Activated CD8-positive, alpha-beta memory T cell treated with anti-CD3 and anti-CD28 coated beads, Interleukin-2, amount 10 ng/mL, durations not matched to agents 7 days and 5 days (primary cell): ENCODE measurements around the gene PTGES3L. TPM values are rescaled to one million over a fixed set of nuclear protein-coding genes. Genes with fewer than 3 reads are reported as not detected.
A peak's percentile ranks its signal among the peaks of the same experiment; 100 is the strongest.
"Not testable (repeated sequence)": the region's sequence is repeated elsewhere in the genome, so short reads cannot be mapped to it uniquely, and the experiment has no call there.

Source experiments
- ATAC-seq: fragments of 150-1000 bp; cut with Tn5 transposase; one replicate; pipeline ENCODE4 v1.10.0; 2021; ENCODE audit warnings: moderate library complexity
- CTCF ChIA-PET: fragments of 350-600 bp; sonication (Branson Sonifier 250); formaldehyde crosslinking; loops from one replicate; lab custom pipeline; 2021; ENCODE audit warnings: antibody characterized with exemption; lab: Charles Lee
- DNase-seq: peaks from one replicate; pipeline ENCODE4 v3.0.0-alpha.2; 2020
- H3K27ac Mint-ChIP-seq: one replicate; pipeline ENCODE4 v1.8.0; 2021; ENCODE audit warnings: mild to moderate bottlenecking, mixed read lengths
- H3K27me3 Mint-ChIP-seq: one replicate; pipeline ENCODE4 v1.8.0; 2021; ENCODE audit warnings: mixed read lengths
- H3K36me3 Mint-ChIP-seq: one replicate; pipeline ENCODE4 v1.8.0; 2021; ENCODE audit warnings: mild to moderate bottlenecking, mixed read lengths
- H3K4me1 Mint-ChIP-seq: one replicate; pipeline ENCODE4 v1.8.0; 2021; ENCODE audit warnings: mixed read lengths
- H3K4me3 Mint-ChIP-seq: one replicate; pipeline ENCODE4 v1.8.0; 2021; ENCODE audit warnings: mild to moderate bottlenecking, moderate library complexity, mixed read lengths
- H3K9me3 Mint-ChIP-seq: one replicate; pipeline ENCODE4 v1.8.0; 2022; ENCODE audit warnings: low read depth, mixed read lengths
- total RNA-seq, 2 experiments: library from RNA; stranded (reverse); gene quantifications; one replicate each; pipeline ENCODE4 v1.2.3, GENCODE V29; 2021

The PTGES3L gene
- total RNA-seq, 2 experiments from 2014 or later: 0.30 TPM; not detected in 1

DNA sequence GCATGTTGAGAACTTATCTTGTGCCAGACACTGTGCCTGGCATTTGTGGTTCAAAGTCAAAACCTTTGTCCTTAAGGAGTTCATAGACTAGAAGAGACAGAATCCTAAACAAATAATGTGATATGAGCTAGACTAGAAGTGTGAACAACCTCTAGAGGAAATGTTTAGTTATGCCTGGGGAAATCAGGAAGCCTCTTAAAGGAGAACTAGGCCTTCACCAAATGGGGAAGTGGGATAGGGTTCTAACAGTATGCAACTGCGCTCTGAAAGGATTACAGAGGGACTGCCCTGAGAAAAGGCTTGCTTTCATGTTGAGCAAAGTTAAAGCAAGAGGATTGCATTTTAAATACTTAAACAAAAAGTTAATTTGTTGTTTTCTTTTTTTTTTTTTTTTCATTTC lies 5.3 kb upstream of the PTGES3L start:
- CTCF ChIA-PET: interaction anchor here (2.7 kb wide), 1 partner anchor 13 kb away, joined by 12 read pairs; the partner anchor contains the start of gene RPL27
- Mint-ChIP-seq H3K9me3 (no peaks in the 10 kb centered on the region), H3K27ac (no peak overlapping the region), H3K36me3 (peaks cover 44% of the 10 kb centered on the region), H3K4me1 (peaks cover 30% of the 10 kb centered on the region), H3K4me3 (no peak overlapping the region), H3K27me3 (no peaks in the 10 kb centered on the region)
- no peak for ATAC-seq
- DNase-seq: no peak

DNA sequence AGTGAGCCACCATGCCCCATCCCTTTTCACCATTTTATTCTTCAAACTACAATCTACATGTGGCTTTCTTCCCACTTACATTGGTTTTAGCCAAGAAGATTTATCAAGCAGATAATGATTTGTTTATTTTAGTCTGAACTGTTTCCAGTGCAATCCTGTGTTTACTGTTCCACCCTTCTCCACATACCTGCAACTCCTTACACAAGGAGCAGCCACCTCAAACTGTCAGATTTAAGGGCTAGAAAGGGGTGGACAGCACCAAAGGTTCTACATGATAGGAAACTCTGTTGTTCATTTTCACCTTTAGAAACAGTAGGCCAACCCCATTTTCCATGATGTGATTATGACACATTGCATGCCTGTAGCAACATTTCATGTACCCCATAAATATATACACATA lies 2.4 kb upstream of the PTGES3L start:
- Mint-ChIP-seq H3K4me3 (peak overlapping the region; percentile 32), H3K9me3 (no peaks in the 10 kb centered on the region), H3K27ac (peak overlapping the region; percentile 54), H3K27me3 (no peaks in the 10 kb centered on the region), H3K36me3 (peaks cover 26% of the 10 kb centered on the region), H3K4me1 (peaks cover 41% of the 10 kb centered on the region)
- CTCF ChIA-PET: interaction anchor here (0.7 to 2.3 kb wide), 2 partner anchors 15 to 502 kb away, joined by 4 to 8 read pairs; partner anchors contain the start of gene RPL27
- DNase-seq: no peak
- ATAC-seq: no peak

DNA sequence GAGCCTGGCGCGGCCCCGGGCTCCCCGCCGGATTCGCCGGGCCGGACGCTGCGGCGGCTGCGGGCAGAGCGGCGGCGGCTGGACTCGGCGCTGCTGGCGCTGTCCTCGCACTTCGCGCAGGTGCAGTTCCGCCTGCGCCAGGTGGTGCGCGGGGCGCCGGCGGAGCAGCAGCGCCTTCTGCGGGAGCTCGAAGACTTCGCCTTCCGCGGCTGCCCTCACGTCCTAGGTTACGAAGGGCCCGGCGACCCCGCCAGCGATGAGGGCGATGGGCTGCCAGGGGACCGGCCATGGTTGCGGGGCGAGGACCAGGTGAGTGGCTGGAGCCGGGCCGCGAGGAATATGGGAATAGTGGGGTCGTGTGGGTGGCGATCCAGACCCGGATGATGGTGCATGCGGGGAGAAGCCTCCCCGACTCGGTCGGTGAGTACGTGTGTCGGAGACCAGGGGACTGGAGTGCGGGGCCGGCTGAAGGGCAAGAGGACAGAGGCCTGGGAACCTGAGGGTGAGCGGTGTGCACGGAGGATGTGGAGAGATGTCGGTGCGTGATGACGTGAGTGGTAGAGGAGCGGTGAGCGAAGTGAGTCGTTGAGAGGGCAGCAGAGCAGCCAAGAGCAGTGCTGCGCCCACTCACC lies 1.0 kb upstream of the PTGES3L start:
- Mint-ChIP-seq H3K9me3 (no peaks in the 10 kb centered on the region), H3K4me3 (peak overlapping the region; percentile 100), H3K27me3 (no peaks in the 10 kb centered on the region), H3K27ac (peak overlapping the region; percentile 97), H3K4me1 (peaks cover 41% of the 10 kb centered on the region), H3K36me3 (peaks cover 24% of the 10 kb centered on the region)
- DNase-seq: peak; percentile 87
- ATAC-seq: peak; percentile 77
- CTCF ChIA-PET: interaction anchor here (3.4 kb wide), 1 partner anchor 17 kb away, joined by 26 read pairs; the partner anchor contains the start of gene RPL27

DNA sequence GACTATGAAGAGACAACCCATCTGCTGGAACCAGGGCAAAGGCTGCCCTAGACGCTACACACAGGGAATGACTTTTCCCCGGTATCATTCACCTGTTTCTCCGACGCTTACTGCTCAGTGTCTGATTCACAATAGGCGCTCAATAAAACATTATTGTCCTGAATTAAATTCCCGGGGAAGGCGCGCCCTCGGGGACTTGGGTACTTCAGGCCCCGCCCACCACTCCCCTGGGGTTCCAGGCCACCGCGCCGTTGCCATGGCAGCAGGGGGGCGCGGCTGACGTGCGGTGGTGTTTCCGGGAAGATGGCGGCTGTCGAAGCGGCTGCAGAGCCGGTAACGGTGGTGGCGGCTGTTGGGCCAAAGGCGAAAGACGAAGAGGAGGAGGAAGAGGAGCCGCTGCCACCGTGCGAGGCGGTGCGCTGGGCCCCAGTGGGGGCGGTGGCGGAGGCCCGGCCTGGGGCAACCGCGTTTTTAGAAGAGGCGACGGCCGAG lies 440 bp upstream of the PTGES3L start, which contains the start of gene RUNDC1:
Gene RUNDC1, plus strand, starts transcription at position 292 of the 492 bp plus-strand sequence. Its CDS starts 12 bp downstream, at position 304.
- DNase-seq (peak; percentile 94), ATAC-seq (peak; percentile 83)
- Mint-ChIP-seq H3K36me3 (peaks cover 19% of the 10 kb centered on the region), H3K4me3 (peak within 1 kb of the TSS; percentile 100), H3K9me3 (no peaks in the 10 kb centered on the region), H3K27me3 (no peaks in the 10 kb centered on the region), H3K4me1 (peaks cover 37% of the 10 kb centered on the region), H3K27ac (peak within 1 kb of the TSS; percentile 97)
- CTCF ChIA-PET: interaction anchor here (3.4 kb wide), 1 partner anchor 18 kb away, joined by 26 read pairs; the partner anchor contains the start of gene RPL27

DNA sequence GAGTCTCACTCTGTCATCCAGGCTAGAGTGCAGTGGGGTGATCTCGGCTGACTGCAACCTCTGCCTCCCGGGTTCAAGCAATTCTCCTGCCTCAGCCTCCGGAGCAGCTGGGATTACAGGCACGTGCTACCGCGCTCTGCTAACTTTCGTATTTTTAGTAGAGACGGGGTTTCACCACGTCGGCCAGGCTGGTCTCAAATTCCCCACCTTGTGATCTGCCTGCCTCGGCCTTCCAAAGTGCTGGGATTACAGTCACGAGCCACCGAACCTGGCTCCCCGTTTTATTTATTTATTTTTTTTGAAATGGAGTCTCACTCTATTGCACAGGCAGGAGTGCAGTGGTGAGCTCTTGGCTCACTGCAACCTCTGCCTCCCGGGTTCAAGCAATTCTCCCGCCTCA lies 4.2 kb downstream of the PTGES3L start:
- H3K4me1 Mint-ChIP-seq: peaks cover 13% of the 10 kb centered on the region
- H3K9me3 Mint-ChIP-seq, DNase-seq, H3K4me3 Mint-ChIP-seq, H3K27me3 Mint-ChIP-seq, CTCF ChIA-PET, H3K27ac Mint-ChIP-seq, ATAC-seq, H3K36me3 Mint-ChIP-seq: not testable (repeated sequence)

DNA sequence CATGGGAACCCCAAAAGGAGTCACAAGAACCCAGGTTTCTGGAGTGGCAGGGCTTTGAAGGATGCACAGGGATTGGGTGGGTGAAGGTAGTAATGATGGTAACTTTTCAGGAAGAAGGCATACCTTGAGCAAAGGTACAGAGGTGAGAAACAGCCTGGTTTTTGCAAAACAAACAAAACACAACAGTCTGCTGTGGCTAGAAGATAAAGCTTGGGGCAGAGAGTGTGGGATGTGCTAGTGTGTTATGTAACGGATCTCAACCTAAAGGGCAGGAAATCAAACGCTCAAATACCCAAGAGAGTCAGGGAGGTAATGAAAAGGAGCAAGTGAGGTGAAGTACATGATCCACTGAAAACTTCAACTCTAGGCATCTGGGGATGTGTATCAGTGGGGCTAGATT lies 4.6 kb downstream of the PTGES3L start:
- Mint-ChIP-seq H3K4me3 (no peak overlapping the region), H3K4me1 (peaks cover 11% of the 10 kb centered on the region), H3K27ac (no peak overlapping the region), H3K9me3 (no peaks in the 10 kb centered on the region), H3K27me3 (no peaks in the 10 kb centered on the region), H3K36me3 (no peaks in the 10 kb centered on the region)
- CTCF ChIA-PET: no interaction called here
- ATAC-seq (no peak), DNase-seq (no peak)

DNA sequence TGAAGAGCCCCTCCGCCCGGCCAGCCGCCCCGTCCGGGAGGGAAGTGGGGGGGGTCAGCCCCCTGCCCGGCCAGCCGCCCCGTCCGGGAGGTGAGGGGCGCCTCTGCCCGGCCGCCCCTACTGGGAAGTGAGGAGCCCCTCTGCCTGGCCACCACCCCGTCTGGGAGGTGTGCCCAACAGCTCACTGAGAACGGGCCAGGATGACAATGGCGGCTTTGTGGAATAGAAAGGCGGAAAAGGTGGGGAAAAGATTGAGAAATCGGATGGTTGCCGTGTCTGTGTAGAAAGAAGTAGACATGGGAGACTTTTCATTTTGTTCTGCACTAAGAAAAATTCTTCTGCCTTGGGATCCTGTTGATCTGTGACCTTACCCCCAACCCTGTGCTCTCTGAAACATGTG lies 6.6 kb downstream of the PTGES3L start:
- H3K27me3 Mint-ChIP-seq, H3K9me3 Mint-ChIP-seq, H3K4me3 Mint-ChIP-seq, H3K4me1 Mint-ChIP-seq, H3K36me3 Mint-ChIP-seq, H3K27ac Mint-ChIP-seq, DNase-seq, CTCF ChIA-PET, ATAC-seq: not testable (repeated sequence)

DNA sequence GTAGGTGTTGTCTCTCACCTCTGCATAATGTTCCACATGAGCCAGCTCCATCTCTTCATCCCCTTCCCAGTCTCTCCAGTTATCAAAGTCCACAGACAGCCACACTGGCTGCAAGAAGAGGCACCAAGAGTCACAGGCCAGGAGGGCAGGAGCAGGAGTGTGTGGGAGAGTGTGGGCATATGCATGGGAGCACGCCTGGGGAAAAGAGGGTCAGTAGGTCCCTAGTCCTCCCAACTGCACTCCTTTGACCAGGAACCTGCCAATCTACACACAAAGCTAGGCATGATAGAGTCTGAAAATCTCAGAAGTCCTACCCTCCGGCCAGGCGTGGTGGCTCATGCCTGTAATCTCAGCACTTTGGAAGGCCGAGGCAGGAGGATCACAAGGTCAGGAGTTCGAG lies 8.3 kb downstream of the PTGES3L start:
- no peaks in the 10 kb centered on the region for H3K36me3 Mint-ChIP-seq
- no peaks in the 10 kb centered on the region for H3K9me3 Mint-ChIP-seq
- CTCF ChIA-PET: interaction anchor here (1.2 kb wide), 1 partner anchor 32 kb away, joined by 3 read pairs; no protein-coding TSS in a partner anchor
- no peaks in the 10 kb centered on the region for H3K27me3 Mint-ChIP-seq
- ATAC-seq: no peak
- H3K4me1 Mint-ChIP-seq: no peaks in the 10 kb centered on the region
- DNase-seq: no peak
- no peak overlapping the region for H3K4me3 Mint-ChIP-seq
- H3K27ac Mint-ChIP-seq: no peak overlapping the region

DNA sequence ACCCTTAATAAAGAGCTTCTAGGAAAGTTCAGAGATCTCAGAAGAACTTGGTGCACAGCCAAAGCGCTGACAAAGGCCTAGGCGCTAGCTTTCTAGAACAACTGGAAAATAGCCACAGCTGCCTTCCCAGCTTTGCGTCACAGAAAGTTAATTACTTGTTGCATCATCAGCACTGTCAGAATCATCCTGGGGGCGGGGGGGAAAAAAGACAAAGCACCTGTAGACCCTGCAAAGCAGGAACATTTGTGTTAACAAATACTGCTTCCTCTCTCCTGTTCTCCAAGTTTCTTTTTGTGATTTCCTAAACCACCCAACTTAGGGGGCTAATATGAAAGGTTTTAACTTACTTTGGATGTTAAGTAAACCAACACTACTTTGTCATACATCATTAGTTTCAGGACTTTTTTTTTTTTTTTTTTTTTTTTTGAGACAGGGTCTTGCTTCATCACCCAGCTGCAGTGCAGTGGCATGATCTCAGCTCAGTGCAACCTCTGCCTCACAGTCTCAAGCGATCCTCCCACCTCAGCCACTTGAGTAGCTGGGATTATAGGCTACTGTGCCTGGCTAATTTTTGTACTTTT lies 10.8 kb downstream of the PTGES3L start:
- Mint-ChIP-seq H3K4me3 (no peak overlapping the region), H3K27ac (no peak overlapping the region), H3K36me3 (peaks cover 3% of the 10 kb centered on the region), H3K9me3 (no peaks in the 10 kb centered on the region), H3K4me1 (peaks cover 6% of the 10 kb centered on the region), H3K27me3 (no peaks in the 10 kb centered on the region)
- ATAC-seq: no peak
- DNase-seq: no peak
- CTCF ChIA-PET: interaction anchor here (0.7 to 1.8 kb wide), 2 partner anchors 29 to 142 kb away, joined by 3 to 6 read pairs; partner anchors contain the start of gene RPL27

DNA sequence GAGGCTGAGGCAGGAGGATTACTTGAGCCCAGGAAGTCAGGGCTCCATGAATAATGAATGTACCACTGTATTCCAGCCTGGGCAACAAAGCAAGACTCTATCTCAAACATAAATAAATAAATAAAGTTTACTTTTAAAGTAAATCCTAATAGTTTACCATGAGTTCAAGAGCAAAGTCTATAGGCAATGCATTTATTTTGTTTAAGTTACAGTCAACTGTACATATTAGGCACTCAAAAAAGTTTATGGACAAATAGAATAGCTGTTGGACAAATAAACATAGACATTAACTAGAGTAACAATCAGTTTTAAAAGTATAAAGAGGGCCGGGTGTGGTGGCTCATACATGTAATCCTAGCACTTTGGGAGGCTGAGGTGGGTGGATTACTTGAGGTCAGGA lies 12.0 kb downstream of the PTGES3L start:
- no peak for ATAC-seq
- Mint-ChIP-seq H3K4me3 (no peak overlapping the region), H3K27me3 (no peaks in the 10 kb centered on the region), H3K4me1 (peaks cover 13% of the 10 kb centered on the region), H3K27ac (no peak overlapping the region), H3K9me3 (no peaks in the 10 kb centered on the region), H3K36me3 (peaks cover 8% of the 10 kb centered on the region)
- no peak for DNase-seq
- CTCF ChIA-PET: no interaction called here

DNA sequence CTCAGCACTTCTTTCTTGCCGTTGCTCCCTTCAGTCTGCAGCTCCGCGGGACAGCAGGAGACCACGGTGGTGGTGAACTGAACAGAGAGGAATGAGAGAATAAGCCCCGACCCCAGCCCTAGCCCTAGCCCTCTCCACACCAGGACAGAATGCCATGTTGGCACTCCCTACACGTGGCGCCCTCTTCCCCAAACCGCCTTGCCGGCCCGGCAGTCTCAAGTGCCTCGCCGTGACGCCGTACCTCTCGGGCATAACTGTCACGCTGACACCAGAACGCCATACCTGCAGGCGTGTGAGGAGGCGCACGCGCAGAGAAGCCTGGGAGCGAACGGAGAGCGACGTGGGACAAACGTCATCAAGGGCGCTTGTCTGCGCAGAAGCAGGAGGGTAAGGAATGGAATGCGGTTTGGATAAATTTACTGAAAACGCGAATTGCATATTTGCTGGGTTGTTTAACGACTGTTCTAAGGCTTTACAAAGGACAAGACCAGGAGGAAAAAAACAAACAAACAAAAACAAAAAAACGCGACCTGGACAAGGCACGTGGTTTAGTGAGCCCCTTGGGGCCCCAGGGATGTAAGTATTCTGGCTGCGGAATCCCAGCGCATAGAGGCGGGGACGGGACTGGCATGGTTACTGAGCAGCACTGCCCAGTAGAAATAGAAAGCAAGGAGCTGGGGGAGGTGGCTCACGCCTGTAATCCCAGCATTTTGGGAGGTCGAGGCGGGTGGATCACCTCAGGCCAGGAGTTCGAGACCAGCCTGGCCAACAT lies 15.5 kb downstream of the PTGES3L start, which contains the start of gene AARSD1:
Gene AARSD1, minus strand, starts transcription at position 294 of the 772 bp plus-strand sequence. Its CDS starts 14 bp downstream, at position 280.
- Mint-ChIP-seq H3K9me3 (no peaks in the 10 kb centered on the region), H3K4me1 (peaks cover 18% of the 10 kb centered on the region), H3K27me3 (no peaks in the 10 kb centered on the region), H3K36me3 (peaks cover 27% of the 10 kb centered on the region), H3K4me3 (peak within 1 kb of the TSS; percentile 91), H3K27ac (peak within 1 kb of the TSS; percentile 93)
- peak; percentile 95 for DNase-seq
- peak; percentile 99 for ATAC-seq
- CTCF ChIA-PET: interaction anchor here (0.6 to 1.6 kb wide), 5 partner anchors 24 to 435 kb away, joined by 3 to 5 read pairs (median 4); partner anchors contain the start of gene RPL27

DNA sequence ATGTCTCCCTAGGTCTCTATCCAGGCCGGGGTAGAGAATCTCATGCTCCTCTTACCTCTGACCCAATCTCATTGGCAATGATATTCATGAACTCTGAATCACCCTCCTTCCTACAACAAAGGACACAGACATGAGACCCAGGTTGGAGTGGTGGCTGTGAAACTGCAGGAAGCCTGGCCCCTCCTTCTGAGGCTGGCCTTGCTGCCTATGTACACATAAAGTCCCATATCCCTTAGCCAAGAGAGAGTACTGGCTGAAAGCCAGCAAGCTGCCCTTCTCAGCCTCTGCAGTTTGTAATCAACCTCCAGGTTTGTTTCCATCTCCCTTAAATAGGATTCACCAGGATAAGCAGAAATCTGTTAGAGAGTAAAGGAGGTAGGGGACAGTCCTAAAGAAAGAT lies 26.2 kb downstream of the PTGES3L start:
- Mint-ChIP-seq H3K9me3 (no peaks in the 10 kb centered on the region), H3K4me1 (peaks cover 10% of the 10 kb centered on the region), H3K27me3 (no peaks in the 10 kb centered on the region), H3K4me3 (no peak overlapping the region), H3K36me3 (peaks cover 31% of the 10 kb centered on the region), H3K27ac (no peak overlapping the region)
- no peak for DNase-seq
- ATAC-seq: no peak
- CTCF ChIA-PET: interaction anchor here (0.9 kb wide), 1 partner anchor 25 kb away, joined by 3 read pairs; no protein-coding TSS in a partner anchor
